ENCODE data around the gene TAS2R30. TPM values are rescaled to one million over a fixed set of nuclear protein-coding genes. Genes with fewer than 3 reads are reported as not detected.

Gene TAS2R30
- polyA plus RNA-seq, 1 donor from 2014 or later, result 0.53 TPM

GRCh38 chr12:11152725-11153124, 18.3 kb upstream of the TAS2R30 start:
- no peak overlapping the region for H3K9ac ChIP-seq (ENCODE audit: low read length)
- H3K9me3 ChIP-seq (ENCODE audit: low read length), result peaks cover 3% of the 10 kb centered on the region
- no peaks in the 10 kb centered on the region for H3K9me2 ChIP-seq (ENCODE audit: insufficient read depth, low read length)
- peaks cover 4% of the 10 kb centered on the region for H3K36me3 ChIP-seq (ENCODE audit: insufficient read depth, low read length)
- H2AFZ ChIP-seq (ENCODE audit: low read depth, low read length), result no peak overlapping the region
- H3K79me2 ChIP-seq (replicated peaks; ENCODE audit: insufficient read depth, low read length), result peaks cover 49% of the 10 kb centered on the region
- no peak overlapping the region for H3K4me2 ChIP-seq (ENCODE audit: low read length)
- H3K27me3 ChIP-seq (ENCODE audit: insufficient read depth, low read depth, low read length), result no peaks in the 10 kb centered on the region
- no peak overlapping the region for H3K27ac ChIP-seq (ENCODE audit: low read length)
- TF ChIP-seq EZH2 (IDR thresholded peaks at IDR 0.05; ENCODE audit: borderline replicate concordance, insufficient read depth, low read length, poor library complexity, severe bottlenecking) (no peak), TAF1 (IDR thresholded peaks at IDR 0.05; ENCODE audit: low read depth) (no peak), RAD21 (conservative IDR thresholded peaks at IDR 0.05) (no peak), REST (IDR thresholded peaks at IDR 0.05; ENCODE audit: borderline replicate concordance) (no peak), POLR2AphosphoS5 (IDR thresholded peaks at IDR 0.05) (no peak), SMC3 (conservative IDR thresholded peaks at IDR 0.05; ENCODE audit: poor library complexity) (no peak), MXI1 (conservative IDR thresholded peaks at IDR 0.05; ENCODE audit: poor library complexity, severe bottlenecking) (no peak)
- H3K4me3 ChIP-seq (ENCODE audit: low read length), result no peak overlapping the region
- no peaks in the 10 kb centered on the region for H3F3A ChIP-seq (ENCODE audit: insufficient read depth, low read length, poor library complexity, severe bottlenecking)
- H4K20me1 ChIP-seq (ENCODE audit: insufficient read depth), result no peaks in the 10 kb centered on the region

- Histone ChIP-seq H4K20me1 (ENCODE audit: insufficient read depth) (no peaks in the 10 kb centered on the region), H3F3A (ENCODE audit: insufficient read depth, low read length, poor library complexity, severe bottlenecking) (no peaks in the 10 kb centered on the region), H3K79me2 (replicated peaks; ENCODE audit: insufficient read depth, low read length) (peaks cover 43% of the 10 kb centered on the region), H3K9me3 (ENCODE audit: low read length) (peaks cover under 1% of the 10 kb centered on the region), H3K9ac (ENCODE audit: low read length) (no peak overlapping the region), H3K27me3 (ENCODE audit: insufficient read depth, low read depth, low read length) (no peaks in the 10 kb centered on the region), H3K36me3 (ENCODE audit: insufficient read depth, low read length) (no peaks in the 10 kb centered on the region), H2AFZ (ENCODE audit: low read depth, low read length) (no peak overlapping the region), H3K4me2 (ENCODE audit: low read length) (no peak overlapping the region), H3K4me3 (ENCODE audit: low read length) (no peak overlapping the region), H3K27ac (ENCODE audit: low read length) (no peak overlapping the region), H3K9me2 (ENCODE audit: insufficient read depth, low read length) (no peaks in the 10 kb centered on the region)
- no peak for TF ChIP-seq REST (IDR thresholded peaks at IDR 0.05; ENCODE audit: borderline replicate concordance)
- TF ChIP-seq TAF1 (IDR thresholded peaks at IDR 0.05; ENCODE audit: low read depth), result no peak
- TF ChIP-seq CTCF (IDR thresholded peaks at IDR 0.05; ENCODE audit: poor library complexity, severe bottlenecking), result no peak
- no peak for TF ChIP-seq EP300 (conservative IDR thresholded peaks at IDR 0.05; ENCODE audit: poor library complexity, severe bottlenecking)
- no peak for TF ChIP-seq EZH2 (IDR thresholded peaks at IDR 0.05; ENCODE audit: borderline replicate concordance, insufficient read depth, low read length, poor library complexity, severe bottlenecking)
- TF ChIP-seq RAD21 (conservative IDR thresholded peaks at IDR 0.05), result no peak
- no peak for TF ChIP-seq POLR2AphosphoS5 (IDR thresholded peaks at IDR 0.05)
- TF ChIP-seq MXI1 (conservative IDR thresholded peaks at IDR 0.05; ENCODE audit: poor library complexity, severe bottlenecking), result no peak
- TF ChIP-seq SMC3 (conservative IDR thresholded peaks at IDR 0.05; ENCODE audit: poor library complexity), result no peak
Measured at GRCh38 chr12:11150832-11151231, 16.4 kb upstream of the TAS2R30 start.
